Smooth muscle cell (in vitro differentiated cells): ENCODE results near the gene CNFN. TPM values are rescaled to one million over a fixed set of nuclear protein-coding genes. Genes with fewer than 3 reads are reported as not detected.

Experiments used
- DNase-seq: peaks from one replicate; lab custom pipeline; 2025; ENCODE audit not compliant: unreplicated experiment; lab: John Stamatoyannopoulos, UW
- H2AFZ ChIP-seq: fragments of 200-600 bp; sonication (generic); 2 replicates; pipeline ENCODE4 v1.6.0; 2016; ENCODE audit warnings: antibody characterized with exemption, low read depth, mild to moderate bottlenecking
- H3F3A ChIP-seq: fragments of 200-600 bp; sonication (generic); 2 replicates; pipeline ENCODE4 v1.6.0; 2017; ENCODE audit warnings: antibody characterized with exemption, low read depth
- H3K27ac ChIP-seq: fragments of 200-600 bp; sonication (generic); 2 replicates; pipeline ENCODE4 v1.5.1; 2016; ENCODE audit warnings: low read depth, mild to moderate bottlenecking
- H3K27me3 ChIP-seq: fragments of 200-600 bp; sonication (generic); 2 replicates; pipeline ENCODE4 v1.6.1; 2016; ENCODE audit warnings: low read depth, mild to moderate bottlenecking
- H3K36me3 ChIP-seq: fragments of 200-600 bp; sonication (generic); 2 replicates; pipeline ENCODE4 v1.5.1; 2016; ENCODE audit warnings: low read depth
- H3K4me1 ChIP-seq: fragments of 200-600 bp; sonication (generic); 2 replicates; pipeline ENCODE4 v1.5.1; 2016; ENCODE audit warnings: low read depth
- H3K4me2 ChIP-seq: fragments of 200-600 bp; sonication (generic); 2 replicates; pipeline ENCODE4 v1.6.0; 2016; ENCODE audit warnings: mild to moderate bottlenecking
- H3K4me3 ChIP-seq: fragments of 200-600 bp; sonication (generic); 2 replicates; pipeline ENCODE4 v1.5.1; 2016; ENCODE audit warnings: mild to moderate bottlenecking
- H3K79me2 ChIP-seq: fragments of 200-600 bp; sonication (generic); 2 replicates; pipeline ENCODE4 v1.6.0; 2016; ENCODE audit warnings: low read depth, mild to moderate bottlenecking
- H3K9ac ChIP-seq: fragments of 200-600 bp; sonication (generic); 2 replicates; pipeline ENCODE4 v1.6.0; 2016; ENCODE audit warnings: low read depth
- H3K9me3 ChIP-seq: fragments of 200-600 bp; sonication (generic); replicated peaks from 2 replicates; pipeline ENCODE4 v1.5.1; 2016; ENCODE audit warnings: low read depth
- H4K20me1 ChIP-seq: fragments of 200-600 bp; sonication (generic); 2 replicates; pipeline ENCODE4 v1.6.0; 2016; ENCODE audit warnings: low read depth
- CTCF ChIP-seq: fragments of 200-600 bp; sonication (generic); IDR thresholded peaks from 2 replicates; pipeline ENCODE4 v1.5.1; 2017; ENCODE audit warnings: borderline replicate concordance, mild to moderate bottlenecking, antibody characterized with exemption; ENCODE audit not compliant: insufficient read depth, poor library complexity, severe bottlenecking
- WGBS: methylation state at CpG from one replicate; pipeline ENCODE4 v1.1.7; 2016; ENCODE audit warnings: low lambda C conversion rate; 5-methylcytosine and 5-hydroxymethylcytosine counted together
- polyA plus RNA-seq: library from polyadenylated mRNA; unstranded; fragments of >200 nt; fragmentation: Nextera tagmentation; extraction: Ambion mirVana; gene quantifications from 2 replicates; pipeline ENCODE4 v1.2.1, GENCODE V29; 2016
- total RNA-seq: library from RNA; depleted of rRNA; stranded (reverse); fragments of >200 nt; gene quantifications from 2 replicates; pipeline ENCODE4 v1.2.3, GENCODE V29; 2014

CNFN gene
- total and polyA plus RNA-seq, 2 experiments from 2014 or later, result 24.1 to 44.9 TPM

GRCh38 chr19:42403586-42403985 is 13.5 kb upstream of the CNFN start:
- Histone ChIP-seq H3K9ac (no peak overlapping the region), H3K79me2 (no peaks in the 10 kb centered on the region), H3K27me3 (no peaks in the 10 kb centered on the region), H3K9me3 (no peaks in the 10 kb centered on the region), H3K36me3 (no peaks in the 10 kb centered on the region), H3K27ac (no peak overlapping the region), H3F3A (no peaks in the 10 kb centered on the region), H3K4me2 (no peak overlapping the region), H4K20me1 (no peaks in the 10 kb centered on the region), H3K4me1 (no peaks in the 10 kb centered on the region), H2AFZ (no peak overlapping the region), H3K4me3 (no peak overlapping the region)
- no peak for TF ChIP-seq CTCF
- 95% methylated on average over 10 of the region's 10 CpGs for WGBS
- no peak for DNase-seq

GRCh38 chr19:42402376-42403116 is 12.4 kb upstream of the CNFN start:
- TF ChIP-seq CTCF, result no peak
- Histone ChIP-seq H3K9ac (no peak overlapping the region), H2AFZ (no peak overlapping the region), H3K9me3 (no peaks in the 10 kb centered on the region), H3K27ac (no peak overlapping the region), H3F3A (no peaks in the 10 kb centered on the region), H3K4me3 (peak overlapping the region; percentile 66), H3K27me3 (no peaks in the 10 kb centered on the region), H4K20me1 (no peaks in the 10 kb centered on the region), H3K79me2 (no peaks in the 10 kb centered on the region), H3K4me2 (peak overlapping the region; percentile 94), H3K36me3 (no peaks in the 10 kb centered on the region), H3K4me1 (peaks cover 4% of the 10 kb centered on the region)
- no peak for DNase-seq
- 46% methylated on average over 34 of the region's 34 CpGs for WGBS

- Histone ChIP-seq H3K9ac (peak overlapping the region; percentile 28), H3K4me3 (peak overlapping the region; percentile 66), H3F3A (no peaks in the 10 kb centered on the region), H3K9me3 (no peaks in the 10 kb centered on the region), H4K20me1 (no peaks in the 10 kb centered on the region), H3K36me3 (no peaks in the 10 kb centered on the region), H3K27me3 (no peaks in the 10 kb centered on the region), H3K4me2 (peak overlapping the region; percentile 94), H3K27ac (no peak overlapping the region), H3K4me1 (peaks cover 6% of the 10 kb centered on the region), H3K79me2 (no peaks in the 10 kb centered on the region), H2AFZ (peak overlapping the region; percentile 52)
- WGBS, result under 1% methylated on average over 68 of the region's 80 CpGs
- DNase-seq, result peak; percentile 57
- peak; percentile 87 for TF ChIP-seq CTCF
Observed at GRCh38 chr19:42401365-42402303, 11.5 kb upstream of the CNFN start.
